NCI-H460 (cell line): ENCODE results near the gene EGLN2. TPM values are rescaled to one million over a fixed set of nuclear protein-coding genes. Genes with fewer than 3 reads are reported as not detected.
"Not testable (repeated sequence)": the region's sequence is repeated elsewhere in the genome, so short reads cannot be mapped to it uniquely, and the experiment has no call there.

Experiments
- DNase-seq: peaks from one replicate; pipeline ENCODE4 v3.0.0-alpha.2; 2016; ENCODE audit warnings: low read depth; ENCODE audit errors: extremely low read depth
- total RNA-seq: library from RNA; depleted of rRNA; stranded (reverse); fragments of >200 nt; shearing (Covaris generic); gene quantifications from 2 replicates; pipeline ENCODE4 v1.2.3, GENCODE V29; 2014

The EGLN2 gene
- total RNA-seq, 1 experiment from 2014 or later, result 20.7 TPM

- DNase-seq, result no peak
Measured at GRCh38 chr19:40813182-40813581, 14.2 kb downstream of the EGLN2 start.

- no peak for DNase-seq
Measured at GRCh38 chr19:40815223-40815622, 16.2 kb downstream of the EGLN2 start.

- DNase-seq, result peak; percentile 26
Measured at GRCh38 chr19:40818480-40819399, 19.7 kb downstream of the EGLN2 start.

GRCh38 chr19:40819479-40820234 is 20.7 kb downstream of the EGLN2 start:
- DNase-seq, result not testable (repeated sequence)

- DNase-seq, result no peak
Measured at GRCh38 chr19:40822161-40822560, 23.2 kb downstream of the EGLN2 start.

GRCh38 chr19:40822704-40823553 is 23.9 kb downstream of the EGLN2 start:
- not testable (repeated sequence) for DNase-seq

GRCh38 chr19:40824916-40825315 is 25.9 kb downstream of the EGLN2 start:
- DNase-seq, result not testable (repeated sequence)

GRCh38 chr19:40825460-40826095 is 26.6 kb downstream of the EGLN2 start:
- not testable (repeated sequence) for DNase-seq

GRCh38 chr19:40826312-40826698 is 27.3 kb downstream of the EGLN2 start:
- not testable (repeated sequence) for DNase-seq

- not testable (repeated sequence) for DNase-seq
Measured at GRCh38 chr19:40826699-40827385, 27.9 kb downstream of the EGLN2 start.

GRCh38 chr19:40827386-40828247 is 28.6 kb downstream of the EGLN2 start:
- no peak for DNase-seq

GRCh38 chr19:40829205-40829604 is 30.2 kb downstream of the EGLN2 start:
- no peak for DNase-seq

- DNase-seq, result not testable (repeated sequence)
Measured at GRCh38 chr19:40830741-40831140, 31.8 kb downstream of the EGLN2 start.

GRCh38 chr19:40831502-40832430 is 32.8 kb downstream of the EGLN2 start:
- no peak for DNase-seq

- not testable (repeated sequence) for DNase-seq
Measured at GRCh38 chr19:40832431-40832790, 33.4 kb downstream of the EGLN2 start.

GRCh38 chr19:40833728-40834533 is 34.9 kb downstream of the EGLN2 start:
- DNase-seq, result not testable (repeated sequence)
